ENCODE data around the gene TRIM8.

The TRIM8 gene

DNA sequence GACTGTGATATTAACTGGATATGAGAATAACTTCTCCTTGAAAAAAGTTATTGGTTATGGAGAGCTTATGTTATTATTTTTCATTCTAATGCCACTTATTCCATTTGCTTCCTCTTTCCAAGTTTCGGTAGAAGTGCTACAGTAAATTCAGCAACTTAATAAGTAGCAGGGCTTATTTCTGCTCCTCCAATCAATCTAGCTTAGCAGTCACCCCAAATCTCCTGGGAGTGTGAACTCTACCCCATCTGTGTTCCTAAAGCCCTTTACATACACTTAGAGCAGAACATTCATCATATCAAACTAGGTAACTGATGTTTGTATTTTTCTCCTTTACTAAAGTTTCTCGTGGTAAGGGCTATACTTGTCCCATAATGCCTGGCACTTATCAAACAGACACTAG is 61.3 kb downstream of the TRIM8 start:
- H3K4me3 ChIP-seq (ENCODE audit: low read depth, low read length): no peak overlapping the region
- ChIA-PET CTCF (interaction anchor here (0.7 to 2.7 kb wide), 2 partner anchors 8 to 25 kb away, joined by 3 to 8 read pairs; partner anchors contain the start of genes ARL3 and SFXN2), POLR2A (interaction anchor here (0.8 to 1.5 kb wide), 2 partner anchors 29 to 502 kb away, joined by 3 to 5 read pairs; no protein-coding TSS in a partner anchor)
- no peak for TF ChIP-seq CTCF (IDR thresholded peaks at IDR 0.05; ENCODE audit: insufficient read depth, low read length, missing control alignments)
- no peak for DNase-seq (ENCODE audit: low read depth, low spot score)

Data from AG04449 (cell line).